ENCODE measurements around the gene P2RX4.

Gene P2RX4

DNA sequence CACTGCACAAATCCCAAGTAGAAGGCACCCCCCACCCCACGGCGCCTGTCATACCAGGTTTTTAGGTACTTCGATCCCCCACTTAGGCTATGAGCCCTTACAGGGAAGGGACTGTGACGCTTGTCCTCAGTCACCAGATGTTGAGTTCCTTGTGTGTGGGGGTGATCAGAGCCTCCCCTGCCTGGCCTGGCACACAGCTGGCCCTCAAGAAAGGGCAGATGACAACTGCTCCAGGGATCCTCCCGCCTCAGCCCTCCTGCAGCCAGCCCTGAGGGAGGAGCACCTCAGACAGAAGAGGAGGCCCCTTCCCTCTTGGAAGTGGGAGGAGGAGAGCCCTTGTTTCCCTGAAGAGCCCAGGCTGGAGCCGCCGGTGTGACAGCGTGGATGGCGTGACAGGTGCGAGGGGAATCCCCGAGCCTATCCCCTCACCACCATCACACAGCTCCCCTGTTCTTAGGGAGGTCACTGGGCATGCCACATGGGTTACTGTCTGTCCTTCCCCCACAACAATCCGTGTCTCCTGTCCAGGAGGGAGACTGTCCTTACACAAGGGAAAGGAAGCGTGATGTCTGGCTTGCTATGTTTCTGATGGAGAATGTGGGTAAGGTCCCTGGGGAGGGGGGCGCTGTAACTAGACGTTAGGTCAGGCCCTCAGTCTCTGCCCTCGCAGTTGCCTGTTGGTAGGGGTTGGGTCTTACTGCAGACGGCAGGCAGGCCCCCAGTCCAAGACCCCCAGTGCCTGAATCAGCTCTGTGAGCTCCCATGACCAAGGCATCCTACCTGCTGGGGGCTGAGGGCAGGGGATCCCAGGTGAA lies 31.4 kb downstream of the P2RX4 start:
- DNase-seq (ENCODE audit: low read depth in 2 of 2): no peak
- H3K4me3 ChIP-seq (replicated peaks in 1 of 2; ENCODE audit: low read depth in 2 of 2, low read length in 2 of 2): no peak overlapping the region
- TF ChIP-seq, protein P1, sequence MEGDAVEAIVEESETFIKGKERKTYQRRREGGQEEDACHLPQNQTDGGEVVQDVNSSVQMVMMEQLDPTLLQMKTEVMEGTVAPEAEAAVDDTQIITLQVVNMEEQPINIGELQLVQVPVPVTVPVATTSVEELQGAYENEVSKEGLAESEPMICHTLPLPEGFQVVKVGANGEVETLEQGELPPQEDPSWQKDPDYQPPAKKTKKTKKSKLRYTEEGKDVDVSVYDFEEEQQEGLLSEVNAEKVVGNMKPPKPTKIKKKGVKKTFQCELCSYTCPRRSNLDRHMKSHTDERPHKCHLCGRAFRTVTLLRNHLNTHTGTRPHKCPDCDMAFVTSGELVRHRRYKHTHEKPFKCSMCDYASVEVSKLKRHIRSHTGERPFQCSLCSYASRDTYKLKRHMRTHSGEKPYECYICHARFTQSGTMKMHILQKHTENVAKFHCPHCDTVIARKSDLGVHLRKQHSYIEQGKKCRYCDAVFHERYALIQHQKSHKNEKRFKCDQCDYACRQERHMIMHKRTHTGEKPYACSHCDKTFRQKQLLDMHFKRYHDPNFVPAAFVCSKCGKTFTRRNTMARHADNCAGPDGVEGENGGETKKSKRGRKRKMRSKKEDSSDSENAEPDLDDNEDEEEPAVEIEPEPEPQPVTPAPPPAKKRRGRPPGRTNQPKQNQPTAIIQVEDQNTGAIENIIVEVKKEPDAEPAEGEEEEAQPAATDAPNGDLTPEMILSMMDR (IDR thresholded peaks at IDR 0.05; ENCODE audit: low read depth, low read length): no peak

DNA sequence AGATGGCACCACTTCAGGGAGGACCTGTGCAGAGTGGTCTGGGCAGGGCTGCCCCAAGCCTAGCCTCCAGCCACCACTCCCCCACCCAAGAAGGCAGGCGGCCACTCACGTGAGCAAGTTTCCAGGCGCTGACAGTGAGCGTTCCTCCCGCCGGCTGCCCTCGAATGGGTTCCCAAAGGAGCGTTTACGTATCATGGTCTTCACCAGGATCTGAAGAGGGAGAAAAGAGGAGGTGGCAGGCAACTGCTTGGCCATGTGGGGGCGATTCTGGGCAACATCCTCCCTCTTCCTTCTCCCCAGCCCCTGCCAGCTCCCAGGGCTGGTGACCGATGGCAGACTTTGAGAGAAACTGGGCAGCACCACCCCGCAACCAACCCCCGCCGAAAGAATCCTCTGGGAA lies 35.1 kb downstream of the P2RX4 start:
- DNase-seq (ENCODE audit: low read depth in 2 of 2): no peak
- no peak overlapping the region for H3K4me3 ChIP-seq (replicated peaks in 1 of 2; ENCODE audit: low read depth in 2 of 2, low read length in 2 of 2)
- TF ChIP-seq, protein P1 (IDR thresholded peaks at IDR 0.05; ENCODE audit: low read depth, low read length): no peak

DNA sequence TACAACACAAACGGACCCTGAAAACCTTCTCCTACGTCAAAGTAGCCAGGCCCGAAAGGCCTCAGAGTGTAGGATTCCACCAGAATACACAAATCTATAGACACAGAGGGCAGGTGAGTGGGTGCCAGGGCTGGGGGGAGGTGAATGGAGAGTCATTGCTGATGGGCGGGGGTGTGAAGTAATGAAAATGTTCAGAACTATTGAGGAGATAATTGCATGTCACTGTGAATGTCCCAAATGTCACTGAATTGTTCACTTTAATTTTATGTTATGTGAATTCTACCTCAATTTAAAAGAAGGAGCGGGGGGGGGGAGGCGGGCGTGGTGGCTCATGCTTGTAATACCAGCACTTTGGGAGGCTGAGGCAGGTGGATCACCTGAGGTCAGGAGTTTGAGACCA lies 36.0 kb downstream of the P2RX4 start:
- TF ChIP-seq, protein P1 (IDR thresholded peaks at IDR 0.05; ENCODE audit: low read depth, low read length): no peak
- no peak for DNase-seq (ENCODE audit: low read depth in 2 of 2)
- H3K4me3 ChIP-seq (replicated peaks in 1 of 2; ENCODE audit: low read depth in 2 of 2, low read length in 2 of 2): no peak overlapping the region

DNA sequence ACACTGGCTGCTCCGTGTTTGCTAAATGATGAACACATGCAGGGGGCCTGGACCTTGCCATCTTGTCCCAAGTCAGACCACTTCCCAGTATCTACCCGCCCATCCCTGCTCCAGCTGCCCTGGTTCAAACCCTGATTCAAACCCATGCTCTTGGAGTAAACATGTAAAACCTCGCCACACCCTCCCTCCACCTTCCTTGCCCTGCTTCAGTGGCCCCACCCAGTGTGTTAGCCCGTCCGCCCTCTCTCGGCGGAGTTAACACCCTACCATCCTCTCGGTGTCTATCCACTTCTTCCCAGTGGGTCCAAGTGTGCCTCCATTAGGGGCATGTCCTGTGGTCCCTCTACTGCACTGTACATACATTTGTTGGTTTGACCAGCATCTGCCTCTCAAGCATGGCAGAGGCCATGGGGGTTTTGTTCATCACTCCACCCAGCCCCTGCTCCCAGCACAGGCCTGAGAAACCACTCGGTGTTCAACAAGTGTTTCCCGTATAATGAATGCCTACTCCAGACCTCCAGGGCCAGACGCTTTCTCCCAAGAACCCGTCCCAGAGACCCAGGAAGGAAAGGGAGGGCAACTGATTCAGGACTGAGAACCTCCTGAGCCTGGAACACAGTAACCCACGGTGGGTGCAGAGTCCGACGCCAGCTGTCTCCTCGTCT lies 37.1 kb downstream of the P2RX4 start:
- H3K4me3 ChIP-seq (replicated peaks in 1 of 2; ENCODE audit: low read depth in 2 of 2, low read length in 2 of 2): no peak overlapping the region
- TF ChIP-seq, protein P1 (IDR thresholded peaks at IDR 0.05; ENCODE audit: low read depth, low read length): no peak
- DNase-seq (ENCODE audit: low read depth in 2 of 2): no peak

DNA sequence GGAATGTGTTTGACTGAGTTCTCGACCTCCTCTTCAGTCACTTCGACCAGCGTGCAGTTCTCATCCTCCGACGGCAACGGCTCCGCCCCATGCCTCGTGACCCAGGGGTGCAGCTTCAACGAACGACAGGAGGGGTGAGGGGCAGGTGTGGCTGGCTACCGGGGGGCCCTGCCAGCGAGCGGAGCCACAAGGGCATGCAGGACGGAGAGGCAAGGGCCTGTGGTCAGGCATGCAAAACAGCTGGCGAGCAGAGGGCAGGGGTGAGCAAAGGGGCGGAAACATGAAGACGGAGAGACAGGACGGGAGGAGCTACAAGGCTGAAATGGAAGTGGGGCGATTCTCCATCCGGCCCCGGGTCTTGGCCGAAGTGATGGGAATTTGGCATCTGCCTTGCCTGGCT lies 38.7 kb downstream of the P2RX4 start:
- DNase-seq (ENCODE audit: low read depth in 2 of 2): no peak
- TF ChIP-seq, protein P1 (IDR thresholded peaks at IDR 0.05; ENCODE audit: low read depth, low read length): no peak
- H3K4me3 ChIP-seq (replicated peaks in 1 of 2; ENCODE audit: low read depth in 2 of 2, low read length in 2 of 2): no peak overlapping the region

DNA sequence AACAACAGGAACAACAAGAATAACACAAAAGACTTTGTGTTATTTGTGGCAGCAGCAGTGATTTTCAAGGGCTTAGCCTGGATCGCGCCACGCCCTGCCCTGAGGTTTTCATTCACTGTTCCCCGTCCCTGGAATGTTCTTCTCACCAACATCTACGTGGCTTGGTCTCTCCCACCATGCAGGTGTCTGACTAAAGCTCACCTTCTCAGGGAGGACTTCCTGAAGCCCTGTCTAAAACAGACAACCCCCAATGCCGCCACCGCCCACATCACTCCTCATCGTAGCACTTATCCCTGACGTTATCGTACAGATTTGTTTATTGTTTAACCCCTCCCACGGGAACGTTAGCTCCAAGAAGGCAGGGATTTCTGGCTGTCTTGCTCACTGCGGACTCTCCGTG lies 40.4 kb downstream of the P2RX4 start:
- TF ChIP-seq, protein P1 (IDR thresholded peaks at IDR 0.05; ENCODE audit: low read depth, low read length): no peak
- no peak overlapping the region for H3K4me3 ChIP-seq (replicated peaks in 1 of 2; ENCODE audit: low read depth in 2 of 2, low read length in 2 of 2)
- DNase-seq (ENCODE audit: low read depth in 2 of 2): no peak
